ENCODE data around the gene PTPRM. TPM values are rescaled to one million over a fixed set of nuclear protein-coding genes. Genes with fewer than 3 reads are reported as not detected.

The PTPRM gene
- total and polyA plus RNA-seq, 2 of the 4 experiments (the other 2 are of a cell fraction), result 28.3 to 51.2 TPM

DNA sequence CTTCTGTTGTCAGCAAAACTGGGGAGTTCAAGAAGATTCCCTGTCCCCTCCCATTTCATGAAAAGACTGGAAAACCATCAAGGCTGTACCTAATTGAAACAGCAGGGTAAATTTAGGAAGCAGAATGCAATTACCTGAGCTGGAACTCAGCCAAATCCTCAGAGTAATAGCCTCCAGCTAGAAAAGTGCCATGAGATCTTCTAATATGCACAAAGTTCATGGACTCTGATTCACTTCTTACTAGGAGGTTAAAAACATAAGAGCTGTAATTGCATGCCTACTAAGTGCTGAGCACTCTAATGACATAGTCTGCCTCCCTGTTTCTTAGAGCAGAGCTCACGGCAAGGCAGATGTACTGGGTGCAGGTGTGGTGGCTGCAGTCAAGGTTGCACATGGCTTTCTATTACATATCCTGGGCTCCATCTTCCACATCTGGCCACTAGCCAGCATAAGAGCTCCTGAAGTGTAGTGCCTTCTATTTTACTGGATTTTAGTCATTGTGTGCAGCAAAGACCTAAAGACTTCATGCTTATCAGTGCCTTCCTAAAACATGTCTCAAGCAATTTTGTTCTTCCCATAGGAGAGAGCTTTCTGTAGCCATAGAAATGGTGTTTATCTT, 341.7 kb downstream of the PTPRM start:
- ChIA-PET CTCF (interaction anchor here (0.6 to 0.8 kb wide), 2 partner anchors 10 to 350 kb away, joined by 3 to 8 read pairs; no protein-coding TSS in a partner anchor), POLR2A (ENCODE audit: unreplicated experiment) (no interaction called here)
- ATAC-seq (ENCODE audit: low read depth) (no peak), DNase-seq (no peak)
- no peak overlapping the region for H4K91ac ChIP-seq (ENCODE audit: insufficient read depth, low read depth, low read length)
- no peak overlapping the region for H4K8ac ChIP-seq (ENCODE audit: low read depth in 2 of 2, low read length in 2 of 2)
- peaks cover 3% of the 10 kb centered on the region; the same call in 1 of the 2 replicates for H3K36me3 ChIP-seq (ENCODE audit: control insufficient read depth, insufficient read depth, low read length)
- no peak overlapping the region for H3K4me2 ChIP-seq (ENCODE audit: low read depth, low read length)
- no peak overlapping the region for H3K14ac ChIP-seq (replicated peaks; ENCODE audit: low read depth, low read length)
- no peak overlapping the region for H2AK9ac ChIP-seq (replicated peaks; ENCODE audit: low read depth, low read length, poor library complexity)
- H4K5ac ChIP-seq (ENCODE audit: low read depth, low read length), result no peak overlapping the region
- no peak overlapping the region for H2BK15ac ChIP-seq (ENCODE audit: low read depth, low read length)
- no peak overlapping the region for H2BK20ac ChIP-seq (ENCODE audit: low read depth, low read length)
- H3K27ac ChIP-seq (ENCODE audit: insufficient read depth, low read length), result no peak overlapping the region
- dilution Hi-C loops (cut with HindIII; ENCODE audit: low sequenced_read_pairs, unreplicated experiment) (no loop called here), intact Hi-C loops (cut with micrococcal nuclease) (no loop called here), in situ Hi-C loops (cut with MboI; ENCODE audit: low sequenced_read_pairs) (loop anchor here (25.0 kb wide), 1 partner anchor 321 kb away; no protein-coding TSS in a partner anchor)
- no CpG with 5 or more reads among the region's 1 CpG for WGBS, 2 experiments (ENCODE audit: extremely low coverage in 2 of 2, insufficient read length in 1 of 2)
- H3K23ac ChIP-seq (ENCODE audit: low read depth, low read length), result no peak overlapping the region
- no peak overlapping the region for H3K4ac ChIP-seq (ENCODE audit: low read depth, low read length)
- TF ChIP-seq POLR2A (IDR thresholded peaks at IDR 0.05; ENCODE audit: low read depth, low read length) (no peak), CTCF (conservative IDR thresholded peaks at IDR 0.05; ENCODE audit: low read depth, low read length) (no peak), RAD21 (IDR thresholded peaks at IDR 0.05; ENCODE audit: low read length) (no peak), RCOR1 (IDR thresholded peaks at IDR 0.05; ENCODE audit: insufficient replicate concordance, low read length) (no peak), BHLHE40 (IDR thresholded peaks at IDR 0.05; ENCODE audit: low read depth, low read length) (no peak), RFX5 (IDR thresholded peaks at IDR 0.05; ENCODE audit: low read depth, low read length) (no peak), MAFK (IDR thresholded peaks at IDR 0.05; ENCODE audit: low read depth, low read length) (no peak), FOS (IDR thresholded peaks at IDR 0.05; ENCODE audit: low read depth, low read length) (no peak), NFE2L2 (IDR thresholded peaks at IDR 0.05; ENCODE audit: low read depth, low read length) (no peak), USF2 (IDR thresholded peaks at IDR 0.05; ENCODE audit: low read depth, low read length) (no peak), CEBPB (IDR thresholded peaks at IDR 0.05; ENCODE audit: low read depth, low read length) (no peak)
- TF ChIP-seq, protein P1, sequence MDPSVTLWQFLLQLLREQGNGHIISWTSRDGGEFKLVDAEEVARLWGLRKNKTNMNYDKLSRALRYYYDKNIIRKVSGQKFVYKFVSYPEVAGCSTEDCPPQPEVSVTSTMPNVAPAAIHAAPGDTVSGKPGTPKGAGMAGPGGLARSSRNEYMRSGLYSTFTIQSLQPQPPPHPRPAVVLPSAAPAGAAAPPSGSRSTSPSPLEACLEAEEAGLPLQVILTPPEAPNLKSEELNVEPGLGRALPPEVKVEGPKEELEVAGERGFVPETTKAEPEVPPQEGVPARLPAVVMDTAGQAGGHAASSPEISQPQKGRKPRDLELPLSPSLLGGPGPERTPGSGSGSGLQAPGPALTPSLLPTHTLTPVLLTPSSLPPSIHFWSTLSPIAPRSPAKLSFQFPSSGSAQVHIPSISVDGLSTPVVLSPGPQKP (IDR thresholded peaks at IDR 0.05; ENCODE audit: borderline replicate concordance, low read depth, low read length), result no peak
- H3K9me1 ChIP-seq (ENCODE audit: insufficient read depth, low read length), result peaks cover 7% of the 10 kb centered on the region
- peaks cover 3% of the 10 kb centered on the region; the same call in 1 of the 2 replicates for H4K20me1 ChIP-seq (ENCODE audit: insufficient read depth, low read length)
- H3K9me3 ChIP-seq (ENCODE audit: control insufficient read depth, insufficient read depth, low read length), result 0 out of 2 replicates have a peak, but pooled peaks cover 4% of the 10 kb centered on the region
- BruUV-seq (replicated peaks), result no TSS peak
- H3K9ac ChIP-seq (ENCODE audit: low read depth, low read length), result no peak overlapping the region
- no peak overlapping the region for H2AK5ac ChIP-seq (ENCODE audit: low read depth, low read length)
- H3K4me3 ChIP-seq (ENCODE audit: insufficient read depth, low read depth, low read length), result no peak overlapping the region
- peaks cover 7% of the 10 kb centered on the region for H3K4me1 ChIP-seq (ENCODE audit: control insufficient read depth, insufficient read depth, low read length)
- H2BK5ac ChIP-seq (ENCODE audit: low read depth, low read length, poor library complexity, severe bottlenecking), result no peak overlapping the region
- H3K56ac ChIP-seq (ENCODE audit: extremely low read depth, insufficient read depth, low read length), result no peak overlapping the region
- H3K79me1 ChIP-seq (ENCODE audit: low read depth in 1 of 2, low read length in 2 of 2), result peaks cover 12 to 19% of the 10 kb centered on the region in 2 experiments
- no peak overlapping the region for H2BK120ac ChIP-seq (ENCODE audit: low read depth, low read length)
- H3K27me3 ChIP-seq (ENCODE audit: control insufficient read depth, insufficient read depth, low read length), result no peaks in the 10 kb centered on the region
- no peak overlapping the region for H2AFZ ChIP-seq (replicated peaks; ENCODE audit: low read length, poor library complexity)
- no peak overlapping the region for H3K18ac ChIP-seq (ENCODE audit: low read depth, low read length)
